Stimulated activated CD8-positive, alpha-beta memory T cell treated with anti-CD3 and anti-CD28 coated beads, Interleukin-7, amount 100 ng/mL, for 24 hours (primary cell): Measurements from ENCODE around the gene ZNF653.

Source experiments
- DNase-seq: peaks from one replicate; pipeline ENCODE4 v3.0.0-alpha.2; 2020; ENCODE audit warnings: low read depth

The ZNF653 gene

DNA sequence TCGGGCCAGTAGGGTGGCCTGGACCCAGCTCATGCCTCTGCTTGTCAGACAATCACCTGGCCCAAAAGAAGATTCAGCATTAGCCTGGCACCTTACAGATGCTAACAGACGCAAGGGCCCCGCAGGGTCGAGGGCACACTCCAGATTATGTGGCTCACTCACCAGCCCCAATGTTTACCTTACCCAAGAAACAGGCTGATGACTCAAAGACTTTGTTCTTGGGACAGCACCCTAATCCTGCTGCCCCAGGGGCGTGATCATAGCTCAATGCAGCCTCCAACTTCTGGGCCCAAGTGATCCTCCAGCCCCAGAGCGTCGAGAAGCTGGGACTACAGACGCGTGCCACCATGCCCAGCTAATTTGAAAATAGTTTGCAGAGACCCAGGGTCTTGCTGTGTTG is 13.5 kb upstream of the ZNF653 start:
- DNase-seq, result no peak

- no peak for DNase-seq
Observed at GRCh38 chr19:11513946-11514345, 8.3 kb upstream of the ZNF653 start.

DNA sequence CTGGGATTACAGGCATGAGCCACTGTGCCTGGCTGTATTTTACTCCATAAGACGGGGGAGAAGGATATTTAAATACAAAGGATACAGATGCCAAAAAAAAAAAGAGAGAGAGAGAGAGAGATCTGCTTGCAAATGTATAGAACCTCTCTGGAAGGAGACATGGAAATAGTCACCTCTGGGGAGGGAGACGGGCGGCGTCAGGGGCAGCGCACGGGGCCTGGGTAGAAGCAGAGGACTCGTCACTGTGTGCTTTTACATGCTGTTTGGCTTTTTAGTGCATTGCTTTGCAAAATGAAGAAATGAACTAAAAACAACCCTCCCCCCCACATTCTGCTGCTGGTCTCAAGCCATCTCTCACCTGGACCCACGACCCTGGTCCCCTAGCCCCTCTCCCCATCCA is 4.8 kb upstream of the ZNF653 start:
- DNase-seq, result no peak

GRCh38 chr19:11507370-11508078 is 1.9 kb upstream of the ZNF653 start:
- no peak for DNase-seq

GRCh38 chr19:11506967-11507366 is 1.3 kb upstream of the ZNF653 start:
- DNase-seq, result no peak

DNA sequence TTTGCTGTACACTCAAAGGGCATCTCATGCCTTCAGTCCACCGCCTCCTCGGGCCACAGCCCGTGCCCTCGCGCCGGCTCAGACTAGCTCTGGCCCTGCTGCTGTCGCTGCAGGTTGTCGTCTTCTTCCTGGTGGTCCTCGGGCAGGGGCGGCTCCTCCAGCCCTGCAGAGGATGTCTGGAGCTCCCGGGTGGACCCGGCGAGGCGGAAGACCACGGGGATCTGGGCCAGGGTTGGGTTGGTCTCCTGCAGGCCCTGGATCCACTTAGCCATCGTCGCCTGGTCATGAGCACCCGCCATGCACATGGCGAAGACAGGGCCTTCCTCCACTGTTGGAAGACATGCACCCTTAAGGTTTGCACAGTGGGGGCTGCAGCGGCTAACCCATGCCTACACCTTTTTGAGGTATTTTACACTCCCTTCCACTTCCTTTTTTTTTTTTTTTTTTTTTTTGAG is 489 bp upstream of the ZNF653 start:
- DNase-seq, result no peak

DNA sequence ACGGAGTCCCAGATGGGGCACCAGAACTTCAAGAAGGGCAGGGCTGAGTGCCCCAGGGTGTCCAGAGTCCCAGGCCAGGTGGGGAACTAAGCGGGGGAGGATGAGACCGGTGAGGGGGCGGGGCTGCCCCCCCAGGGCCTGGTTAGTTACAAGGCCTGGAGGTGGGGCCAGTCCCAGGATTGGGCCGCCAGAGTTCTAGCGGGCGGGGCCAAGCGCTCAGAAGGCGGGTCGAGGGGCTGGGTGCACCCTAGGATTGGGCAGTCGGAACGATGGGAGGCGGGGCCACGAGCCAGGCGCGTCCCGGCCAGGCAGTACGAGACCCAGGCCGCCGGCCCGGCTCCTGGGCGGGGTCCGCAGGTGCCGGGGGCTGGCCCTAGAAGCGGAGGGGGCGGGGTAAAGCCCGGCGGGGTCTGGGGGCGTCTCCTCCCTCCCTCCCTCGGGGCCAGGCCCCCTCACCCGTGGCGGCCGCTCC is 571 bp downstream of the ZNF653 start:
- DNase-seq, result peak; percentile 94

GRCh38 chr19:11504502-11505031 is 1.1 kb downstream of the ZNF653 start:
- DNase-seq, result no peak

DNA sequence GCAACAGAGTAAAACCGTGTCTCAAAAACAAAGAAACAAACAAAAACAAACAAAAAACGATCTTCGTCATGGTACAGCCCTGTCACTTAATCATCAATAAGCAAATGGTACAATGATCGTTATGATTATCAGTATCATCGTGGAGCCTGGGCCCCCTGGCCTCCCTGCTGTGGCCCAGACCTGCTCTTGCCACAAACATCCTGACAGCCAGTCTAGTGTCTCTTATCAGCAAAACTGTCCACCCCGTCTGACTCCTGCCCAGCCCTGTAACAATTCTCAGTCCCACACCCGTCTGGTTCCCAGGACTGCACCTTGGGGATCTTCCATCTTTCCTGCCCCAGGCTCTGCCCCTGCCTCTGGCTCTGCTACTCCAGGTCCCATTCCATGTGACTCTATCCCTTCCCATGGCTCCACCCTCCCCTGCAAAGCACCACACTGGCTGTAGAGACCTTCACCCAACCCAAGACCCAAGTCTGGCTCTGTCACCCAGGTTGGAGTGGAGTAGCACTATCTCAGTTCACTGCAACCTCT is 5.7 kb downstream of the ZNF653 start:
- no peak for DNase-seq

DNA sequence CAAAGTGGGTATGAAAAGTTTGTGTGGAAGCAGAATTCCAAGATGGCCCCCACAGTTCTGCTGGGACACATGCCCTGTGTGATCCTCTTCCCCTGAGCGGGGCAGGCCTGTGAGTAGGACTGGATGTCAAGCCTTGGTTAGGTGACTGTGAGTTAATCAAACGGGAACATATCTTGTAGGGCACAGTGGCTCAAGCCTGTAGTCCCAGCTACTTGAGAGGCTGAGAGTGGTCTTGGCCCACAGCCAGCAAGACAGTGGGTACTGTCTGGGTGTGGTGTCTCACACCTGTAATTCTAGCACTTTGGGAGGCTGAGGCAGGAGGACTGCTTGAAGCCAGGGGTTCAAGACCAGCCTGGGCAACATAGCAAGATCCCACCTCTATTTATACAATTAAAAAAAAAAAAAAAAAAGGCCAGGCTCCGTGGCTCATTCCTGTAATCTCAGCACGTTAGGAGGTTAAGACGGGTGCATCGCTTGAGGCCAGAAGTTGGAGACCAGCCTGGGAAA is 6.4 kb downstream of the ZNF653 start:
- DNase-seq, result no peak

DNA sequence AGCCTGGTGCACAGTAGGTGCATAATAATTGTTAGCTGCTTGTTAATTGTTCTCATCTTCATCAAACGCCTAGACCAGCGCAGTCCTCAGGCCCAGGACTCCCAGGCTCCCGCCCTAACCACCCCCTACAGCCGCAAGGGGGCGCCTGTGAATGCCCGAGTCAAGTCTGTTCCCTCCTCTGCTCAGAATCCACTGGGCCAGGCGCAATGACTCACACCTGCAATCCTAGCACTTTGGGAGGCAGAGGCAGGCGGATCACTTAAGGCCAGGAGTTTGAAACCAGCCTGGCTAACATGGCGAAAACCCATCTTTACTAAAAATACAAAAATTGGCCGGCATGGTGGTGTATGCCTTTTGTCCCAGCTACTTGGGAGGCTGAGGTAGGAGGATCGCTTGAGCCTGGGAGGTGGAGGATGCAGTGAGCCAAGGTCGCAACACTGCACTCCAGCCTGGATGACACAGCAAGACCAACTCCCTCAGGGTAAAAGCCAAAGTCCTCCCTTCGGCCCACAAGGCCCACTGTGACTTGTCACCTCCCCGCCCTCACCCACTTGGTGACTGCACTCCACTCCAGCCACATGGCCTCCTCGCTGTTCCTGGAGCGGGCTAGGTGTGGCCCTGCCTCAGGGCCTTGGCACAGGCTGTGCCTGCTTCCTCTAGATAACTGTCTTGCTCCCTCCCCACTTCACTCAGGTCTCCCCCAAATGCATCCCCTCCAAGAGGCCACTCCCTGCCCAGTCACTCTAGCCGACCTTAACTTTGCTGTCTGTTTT is 9.1 kb downstream of the ZNF653 start:
- peak; percentile 51 for DNase-seq

DNA sequence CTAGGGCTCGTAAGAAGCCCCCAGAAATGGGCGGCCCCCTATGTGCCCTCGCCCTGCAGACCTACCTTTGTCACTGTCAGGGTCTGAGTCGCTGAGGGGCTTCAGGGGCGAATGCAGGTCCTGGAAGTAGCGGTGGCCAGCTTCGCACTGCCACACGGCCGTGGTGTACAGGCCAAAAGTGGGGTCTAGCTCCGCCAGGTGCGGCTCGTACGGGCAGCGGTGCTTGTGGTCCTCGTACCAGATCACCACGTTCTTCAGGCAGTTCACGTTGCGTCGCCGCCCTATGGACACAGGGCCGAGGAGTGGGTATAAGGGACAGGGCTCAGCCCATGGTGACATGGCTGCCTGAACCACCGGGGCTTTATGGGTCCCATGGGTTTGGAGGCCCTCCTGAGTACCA is 9.8 kb downstream of the ZNF653 start:
- DNase-seq, result no peak

DNA sequence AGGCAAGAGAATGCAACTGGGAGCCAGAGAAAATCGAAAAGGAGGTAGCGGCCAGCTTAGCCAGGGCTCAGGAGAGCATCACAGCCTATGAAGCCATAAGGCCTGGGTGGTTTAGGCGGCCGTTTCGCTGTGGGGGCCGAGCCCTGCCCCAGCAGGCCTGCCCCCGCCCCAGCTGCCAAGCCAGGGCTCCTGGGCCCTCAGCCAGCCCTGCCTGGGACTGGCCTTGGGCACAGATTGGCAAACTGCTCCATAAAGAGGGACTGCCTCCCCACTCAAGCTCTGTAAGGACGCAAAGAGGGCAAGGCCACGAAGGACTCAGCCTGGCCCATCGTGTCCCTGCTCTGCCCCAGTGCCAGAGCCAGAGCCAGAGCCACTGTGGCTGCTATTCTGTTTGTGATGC is 10.2 kb downstream of the ZNF653 start:
- no peak for DNase-seq

DNA sequence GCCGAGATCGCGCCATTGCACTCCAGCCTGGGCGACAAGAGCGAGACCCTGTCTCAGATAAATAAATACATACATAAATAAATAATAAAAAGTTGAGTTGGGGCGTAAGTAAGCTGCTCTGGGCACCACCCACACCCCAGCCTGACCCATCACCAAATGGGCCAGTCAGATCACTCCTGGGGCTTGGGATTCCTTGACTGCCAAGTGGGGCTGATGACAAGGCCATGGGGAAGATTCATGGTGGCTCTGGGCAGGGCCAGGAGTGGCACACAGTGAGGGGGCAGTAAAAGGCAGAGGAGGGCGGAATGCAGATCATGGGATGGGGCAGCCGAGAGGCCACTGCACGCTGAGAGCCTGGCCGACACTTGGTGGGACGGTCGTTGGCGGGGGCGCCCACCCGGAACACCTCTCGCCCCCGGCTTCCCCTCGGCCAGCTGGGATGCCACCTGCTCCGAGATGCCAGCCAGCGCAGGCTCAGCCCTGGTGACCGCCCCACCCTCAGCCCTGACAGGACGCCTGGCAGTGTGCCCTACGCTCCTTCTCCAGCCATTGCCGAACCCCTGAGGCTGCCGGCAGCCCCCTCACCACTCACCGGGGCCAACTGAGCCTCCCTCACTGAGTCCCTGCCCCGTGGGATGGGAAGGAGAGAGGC is 10.9 kb downstream of the ZNF653 start:
- DNase-seq, result no peak

DNA sequence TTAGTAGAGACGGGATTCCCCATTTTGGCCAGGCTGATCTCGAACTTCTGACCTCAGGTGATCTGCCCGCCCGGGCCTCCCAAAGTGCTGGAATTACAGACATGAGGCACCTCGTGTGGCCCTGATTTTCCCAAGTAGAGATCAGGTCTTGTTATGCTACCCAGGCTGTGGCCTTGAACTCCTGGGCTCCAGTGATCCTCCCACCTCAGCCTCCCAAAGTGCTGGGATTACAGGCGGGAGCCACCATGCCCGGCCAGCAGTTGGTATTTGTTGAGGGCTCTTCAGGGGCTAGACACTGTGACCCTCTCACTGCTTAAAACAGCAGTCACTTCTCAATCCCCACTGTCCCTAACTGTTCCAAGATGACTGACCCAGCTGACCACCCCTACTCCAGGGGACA is 16.3 kb downstream of the ZNF653 start:
- no peak for DNase-seq

DNA sequence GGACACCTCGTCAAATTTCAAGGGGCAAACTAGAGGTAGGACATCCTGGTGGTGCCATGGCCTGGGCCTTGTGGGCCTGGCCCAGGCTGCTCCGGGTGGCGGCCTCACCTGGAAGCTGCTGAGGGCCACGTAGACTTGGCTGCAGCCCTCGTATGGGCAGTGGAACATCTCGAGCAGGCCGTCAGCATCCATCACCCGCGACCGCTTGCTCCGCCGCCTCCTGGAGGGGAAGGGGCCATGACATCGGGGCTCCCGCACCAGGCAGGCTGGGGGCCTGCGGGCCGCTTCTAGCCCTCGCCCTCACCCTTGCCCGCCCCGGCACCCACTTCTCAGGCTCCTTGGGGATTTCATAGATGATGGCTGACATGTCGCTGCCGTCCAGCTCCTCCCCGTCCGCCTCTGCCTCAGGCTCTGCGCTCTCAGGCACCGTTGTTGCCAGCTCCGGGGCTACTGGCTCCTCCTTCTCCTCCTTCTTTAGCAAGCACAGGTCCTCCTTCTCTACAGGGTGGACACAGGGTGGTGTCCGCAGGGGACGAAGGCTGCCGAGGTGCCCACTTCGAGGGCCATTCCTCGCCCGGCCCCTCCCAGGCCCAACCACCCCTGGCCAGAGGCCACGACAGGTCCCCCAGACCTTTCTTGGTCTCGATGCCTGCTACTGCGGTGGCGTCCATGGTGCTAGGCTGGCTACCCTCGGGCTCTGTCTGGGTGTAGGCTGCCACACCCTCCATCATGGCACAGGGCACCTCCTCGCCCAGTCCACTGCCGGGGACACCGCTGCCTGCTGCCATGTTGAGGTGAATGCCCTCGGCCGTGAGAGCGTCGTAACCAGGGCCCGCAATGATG is 18.8 kb downstream of the ZNF653 start:
- no peak for DNase-seq

GRCh38 chr19:11485245-11485837 is 20.3 kb downstream of the ZNF653 start:
- no peak for DNase-seq

GRCh38 chr19:11483366-11484111 is 22.1 kb downstream of the ZNF653 start:
- no peak for DNase-seq

DNA sequence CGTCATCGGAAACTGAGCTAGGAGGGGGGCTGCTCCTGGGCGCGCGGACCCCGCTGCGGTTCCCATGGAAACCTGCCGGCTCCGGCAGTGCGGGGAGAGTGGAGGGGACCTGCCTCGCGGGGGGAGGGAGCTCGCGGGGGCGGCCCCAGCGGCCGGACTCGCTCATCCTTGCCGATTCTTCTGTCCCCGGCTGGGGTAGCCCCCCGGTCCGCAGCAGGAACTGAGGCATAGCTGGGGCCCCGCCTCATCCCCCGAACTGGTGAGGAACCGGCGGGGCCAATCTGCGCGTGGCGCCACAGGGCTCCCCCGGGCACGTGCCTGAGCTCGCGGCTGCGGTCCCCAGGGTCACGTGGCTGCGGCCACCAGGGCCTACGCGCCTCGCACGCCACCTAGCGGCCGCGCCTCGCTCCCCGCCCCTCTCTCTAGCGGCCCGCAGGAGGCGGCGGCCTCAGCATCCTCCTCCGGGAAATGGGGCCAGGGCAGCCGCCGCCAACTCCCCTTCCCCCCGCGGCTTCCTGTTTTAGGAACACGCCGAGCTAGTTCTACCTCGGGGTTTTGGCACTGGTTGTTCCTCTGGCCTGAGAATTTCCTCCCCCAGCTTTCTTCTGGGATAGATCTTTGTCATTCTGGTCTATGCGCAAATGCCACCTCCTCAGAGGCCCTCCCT is 23.1 kb downstream of the ZNF653 start:
- peak; percentile 86 for DNase-seq
